Upper lobe of left lung (tissue), 6 donors: Measurements from ENCODE around the gene GAS5. TPM values are rescaled to one million over a fixed set of nuclear protein-coding genes. Genes with fewer than 3 reads are reported as not detected.
A peak's percentile ranks its signal among the peaks of the same experiment; 100 is the strongest.

ENCODE experiments used
- ATAC-seq, 2 donors: fragments of 200-7000 bp; cut with Tn5 transposase; one replicate each; pipeline ENCODE4 v1.9.1; 2022; ENCODE audit warnings: mild to moderate bottlenecking in 2 of 2, moderate library complexity in 2 of 2; ENCODE audit not compliant: low FRiP score in 2 of 2
- DNase-seq, 2 donors: peaks; one replicate each; pipeline ENCODE4 v3.0.0-alpha.2; 2019 to 2020
- H3K27ac ChIP-seq, 4 donors: fragments of 200-600 bp; sonication (generic); one replicate each; pipeline ENCODE4 v1.5.1; 2016 to 2019
- H3K27me3 ChIP-seq, 4 donors: fragments of 200-600 bp; sonication (generic); one replicate each; pipeline ENCODE4 v1.5.1; 2017 to 2019
- H3K36me3 ChIP-seq, 4 donors: fragments of 200-600 bp; sonication (generic); one replicate each; pipeline ENCODE4 v1.5.1; 2016 to 2019
- H3K4me1 ChIP-seq, 4 donors: fragments of 200-600 bp; sonication (generic); one replicate each; pipeline ENCODE4 v1.5.1; 2018 to 2019
- H3K4me3 ChIP-seq, 4 donors: fragments of 200-600 bp; sonication (generic); one replicate each; pipeline ENCODE4 v1.5.1; 2017 to 2019; ENCODE audit warnings: mild to moderate bottlenecking in 2 of 4, moderate library complexity in 1 of 4
- H3K9me3 ChIP-seq, 4 donors: fragments of 200-600 bp; sonication (generic); one replicate each; pipeline ENCODE4 v1.5.1; 2018 to 2019
- CTCF ChIP-seq, 6 experiments: fragments of 450-650 bp in 4 of 6; fragments of 200-600 bp in 2 of 6; sonication (generic) in 2 of 6; IDR thresholded peaks; one replicate each; pipeline ENCODE4 v1.5.1; 2016 to 2019; ENCODE audit warnings: antibody characterized with exemption in 6 of 6
- EP300 ChIP-seq, 4 donors: sonication (generic); formaldehyde crosslinking; IDR thresholded peaks; one replicate each; pipeline ENCODE4 v1.5.1; 2017; ENCODE audit warnings: antibody characterized with exemption in 4 of 4, control low read depth in 2 of 4
- POLR2A ChIP-seq, 4 donors: fragments of 450-650 bp; IDR thresholded peaks; one replicate each; pipeline ENCODE4 v1.5.1; 2016 to 2017; ENCODE audit warnings: antibody characterized with exemption in 4 of 4, mild to moderate bottlenecking in 2 of 4
- POLR2AphosphoS5 ChIP-seq, 2 donors: sonication (generic); formaldehyde crosslinking; IDR thresholded peaks; one replicate each; pipeline ENCODE4 v1.5.1; 2017; ENCODE audit warnings: antibody characterized with exemption in 2 of 2
- WGBS, 2 donors: methylation state at CpG; one replicate each; pipeline ENCODE4 v1.1.5; 2017 to 2018; 5-methylcytosine and 5-hydroxymethylcytosine counted together
- total RNA-seq, 6 donors: library from RNA; depleted of rRNA in 4 of 6; stranded (reverse); fragments of >200 nt in 4 of 6; gene quantifications; one replicate each; pipeline versions ENCODE4 v1.1.0 to v1.2.1, GENCODE V29; 2016 to 2021
- donor health status: DM: no; HTN: no; CAD: no; lungs with moderate emphysema.
- donor health status: DM: no; HTN: yes; CAD: no; lungs with severe emphysema.

Gene GAS5
- 100 to 1,000 TPM; 169 to 367 (median 271) TPM for total RNA-seq

GRCh38 chr1:173867753-173868265 is at the start of gene GAS5:
TSS of gene GAS5 (minus strand) at chr1:173867989.
- Histone ChIP-seq H3K36me3 (peaks cover 15 to 40% (median 22%) of the 10 kb centered on the region in 4 donors), H3K4me3 (peak within 1 kb of the TSS; percentile 72 to 80 (median 80)), H3K27ac (peak within 1 kb of the TSS; percentile 94 to 99 (median 98)), H3K4me1 (peaks cover 35 to 61% (median 47%) of the 10 kb centered on the region in 4 donors), H3K9me3 (no peaks in the 10 kb centered on the region), H3K27me3 (no peaks in the 10 kb centered on the region)
- WGBS, 2 donors: 0 to 2% methylated on average over 19 to 29 of the region's 30 CpGs
- DNase-seq: peak; percentile 91 to 99
- TF ChIP-seq POLR2A (IDR thresholded peaks at IDR 0.05) (peak; percentile 87 to 99 (median 96)), EP300 (IDR thresholded peaks at IDR 0.05) (peak in 1 of 4 donors; percentile 25), POLR2AphosphoS5 (IDR thresholded peaks at IDR 0.05) (peak; percentile 95 to 97), CTCF (IDR thresholded peaks at IDR 0.05) (peak in 1 of 6 experiments; percentile 15)
- ATAC-seq: peak; percentile 97 to 98

GRCh38 chr1:173917149-173917548 is 49.4 kb upstream of the GAS5 start, which contains the start of gene SERPINC1:
TSS of gene SERPINC1 (minus strand) at chr1:173917327. CDS start at chr1:173917259, 68 bp downstream.
- peaks cover 0 to 4% (median 0%) of the 10 kb centered on the region in 4 donors for H3K4me1 ChIP-seq
- 74 to 93% methylated on average over 3 of the region's 3 CpGs for WGBS, 2 donors
- ATAC-seq: no peak

GRCh38 chr1:173916667-173917066 is 48.9 kb upstream of the GAS5 start:
- peaks cover 0 to 4% (median 0%) of the 10 kb centered on the region in 4 donors for H3K4me1 ChIP-seq
- H3K4me3 ChIP-seq: no peak overlapping the region
- H3K27me3 ChIP-seq: no peaks in the 10 kb centered on the region
- ATAC-seq (no peak), DNase-seq (no peak)
- H3K36me3 ChIP-seq: no peaks in the 10 kb centered on the region
- no peak for TF ChIP-seq POLR2A (IDR thresholded peaks at IDR 0.05)
- TF ChIP-seq EP300 (IDR thresholded peaks at IDR 0.05): no peak
- no peak for TF ChIP-seq CTCF (IDR thresholded peaks at IDR 0.05)
- TF ChIP-seq POLR2AphosphoS5 (IDR thresholded peaks at IDR 0.05): no peak
- H3K9me3 ChIP-seq: no peaks in the 10 kb centered on the region
- 80 to 87% methylated on average over 4 of the region's 4 CpGs for WGBS, 2 donors
- H3K27ac ChIP-seq: no peak overlapping the region

More at GRCh38 chr1:173917149-173917548, 49.4 kb upstream of the GAS5 start, which contains the start of gene SERPINC1:
- no peaks in the 10 kb centered on the region for H3K36me3 ChIP-seq
- no peak for TF ChIP-seq CTCF (IDR thresholded peaks at IDR 0.05)
- no peak for TF ChIP-seq POLR2A (IDR thresholded peaks at IDR 0.05)
- no peak for TF ChIP-seq POLR2AphosphoS5 (IDR thresholded peaks at IDR 0.05)
- H3K27ac ChIP-seq: no peak within 1 kb of the TSS
- no peaks in the 10 kb centered on the region for H3K9me3 ChIP-seq
- H3K4me3 ChIP-seq: no peak within 1 kb of the TSS
- DNase-seq: no peak
- no peaks in the 10 kb centered on the region for H3K27me3 ChIP-seq

- Histone ChIP-seq H3K4me1 (peaks cover 0 to 4% (median 0%) of the 10 kb centered on the region in 4 donors), H3K9me3 (no peaks in the 10 kb centered on the region), H3K27me3 (no peaks in the 10 kb centered on the region), H3K4me3 (no peak overlapping the region), H3K36me3 (no peaks in the 10 kb centered on the region), H3K27ac (no peak overlapping the region)
- DNase-seq (no peak), ATAC-seq (no peak)
- 91 to 97% methylated on average over 2 of the region's 2 CpGs for WGBS, 2 donors
- TF ChIP-seq CTCF (IDR thresholded peaks at IDR 0.05): no peak
- no peak for TF ChIP-seq POLR2A (IDR thresholded peaks at IDR 0.05)
- TF ChIP-seq EP300 (IDR thresholded peaks at IDR 0.05): no peak
- no peak for TF ChIP-seq POLR2AphosphoS5 (IDR thresholded peaks at IDR 0.05)
Observed at GRCh38 chr1:173915596-173915995, 47.8 kb upstream of the GAS5 start.
